NCI-H128 (cell line): ENCODE measurements around the gene IMMP2L.

ENCODE experiments used
- DNase-seq: peaks from one replicate; lab custom pipeline; 2025; ENCODE audit not compliant: unreplicated experiment; lab: John Stamatoyannopoulos, UW

Gene IMMP2L

GRCh38 chr7:110894111-110894510 is 668.2 kb downstream of the IMMP2L start:
- no peak for DNase-seq

- DNase-seq = no peak
Measured at GRCh38 chr7:110891197-110891596, 671.1 kb downstream of the IMMP2L start.

GRCh38 chr7:110890101-110890500 is 672.2 kb downstream of the IMMP2L start:
- no peak for DNase-seq

- no peak for DNase-seq
Measured at GRCh38 chr7:110889335-110889734, 673.0 kb downstream of the IMMP2L start.

- no peak for DNase-seq
Measured at GRCh38 chr7:110888641-110889040, 673.7 kb downstream of the IMMP2L start.

- DNase-seq = no peak
Measured at GRCh38 chr7:110885474-110885873, 676.8 kb downstream of the IMMP2L start.

GRCh38 chr7:110881721-110882120 is 680.6 kb downstream of the IMMP2L start:
- no peak for DNase-seq

GRCh38 chr7:110880971-110881370 is 681.3 kb downstream of the IMMP2L start:
- no peak for DNase-seq

- DNase-seq = no peak
Measured at GRCh38 chr7:110877016-110877415, 685.3 kb downstream of the IMMP2L start.

- DNase-seq = no peak
Measured at GRCh38 chr7:110875346-110875745, 686.9 kb downstream of the IMMP2L start.

- DNase-seq = no peak
Measured at GRCh38 chr7:110871856-110872255, 690.4 kb downstream of the IMMP2L start.

GRCh38 chr7:110870926-110871325 is 691.4 kb downstream of the IMMP2L start:
- DNase-seq = no peak

- no peak for DNase-seq
Measured at GRCh38 chr7:110868458-110868857, 693.8 kb downstream of the IMMP2L start.

GRCh38 chr7:110867771-110868170 is 694.5 kb downstream of the IMMP2L start:
- DNase-seq = no peak

GRCh38 chr7:110863258-110863657 is 699.0 kb downstream of the IMMP2L start:
- no peak for DNase-seq

- DNase-seq = no peak
Measured at GRCh38 chr7:110861163-110861562, 701.1 kb downstream of the IMMP2L start.

GRCh38 chr7:110857106-110857505 is 705.2 kb downstream of the IMMP2L start:
- no peak for DNase-seq

GRCh38 chr7:110856704-110857103 is 705.6 kb downstream of the IMMP2L start:
- DNase-seq = no peak

- no peak for DNase-seq
Measured at GRCh38 chr7:110854651-110855050, 707.6 kb downstream of the IMMP2L start.

- no peak for DNase-seq
Measured at GRCh38 chr7:110854166-110854565, 708.1 kb downstream of the IMMP2L start.

GRCh38 chr7:110853263-110853662 is 709.0 kb downstream of the IMMP2L start:
- no peak for DNase-seq

GRCh38 chr7:110852156-110852940 is 709.9 kb downstream of the IMMP2L start:
- DNase-seq = no peak

GRCh38 chr7:110850224-110850623 is 712.1 kb downstream of the IMMP2L start:
- DNase-seq = no peak
